SU-DHL-6 (cell line): ENCODE measurements around the gene BMP6.

ENCODE experiments used
- EZH2phosphoT487 ChIP-seq: fragments of 200-600 bp; sonication (generic), shearing (Covaris generic); conservative IDR thresholded peaks from 2 replicates; pipeline ENCODE4 v1.6.1; 2018; ENCODE audit warnings: mild to moderate bottlenecking, antibody characterized with exemption, low read length, moderate library complexity, mixed read lengths
- TF ChIP-seq, protein P1 (sequence below): fragments of 200-600 bp; sonication (generic); IDR thresholded peaks from one replicate; pipeline ENCODE4 v1.5.1; 2017; ENCODE audit warnings: antibody characterized with exemption, mild to moderate bottlenecking, low read length, moderate library complexity; ENCODE audit not compliant: insufficient read depth, poor library complexity, severe bottlenecking

DNA sequence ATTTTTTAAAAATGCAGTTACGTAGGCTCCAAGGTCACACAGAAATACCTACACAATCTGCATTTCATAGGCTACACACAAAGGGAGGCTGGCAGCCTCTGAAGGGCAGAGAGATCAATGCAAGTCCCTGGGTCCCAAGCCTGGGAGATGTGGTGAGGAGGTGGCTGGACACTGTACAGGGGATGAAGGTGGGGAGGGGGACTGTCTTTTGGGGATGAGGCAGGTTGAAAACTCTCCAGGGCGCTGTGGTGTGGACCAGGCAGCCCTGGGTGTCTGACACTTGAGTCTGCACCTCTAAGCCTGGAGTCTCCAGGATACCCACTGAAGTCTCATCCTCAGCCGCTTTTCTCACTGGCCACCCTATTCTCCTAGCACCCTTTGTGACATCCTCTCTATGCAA is 160.2 kb downstream of the BMP6 start:
- TF ChIP-seq, protein P1, sequence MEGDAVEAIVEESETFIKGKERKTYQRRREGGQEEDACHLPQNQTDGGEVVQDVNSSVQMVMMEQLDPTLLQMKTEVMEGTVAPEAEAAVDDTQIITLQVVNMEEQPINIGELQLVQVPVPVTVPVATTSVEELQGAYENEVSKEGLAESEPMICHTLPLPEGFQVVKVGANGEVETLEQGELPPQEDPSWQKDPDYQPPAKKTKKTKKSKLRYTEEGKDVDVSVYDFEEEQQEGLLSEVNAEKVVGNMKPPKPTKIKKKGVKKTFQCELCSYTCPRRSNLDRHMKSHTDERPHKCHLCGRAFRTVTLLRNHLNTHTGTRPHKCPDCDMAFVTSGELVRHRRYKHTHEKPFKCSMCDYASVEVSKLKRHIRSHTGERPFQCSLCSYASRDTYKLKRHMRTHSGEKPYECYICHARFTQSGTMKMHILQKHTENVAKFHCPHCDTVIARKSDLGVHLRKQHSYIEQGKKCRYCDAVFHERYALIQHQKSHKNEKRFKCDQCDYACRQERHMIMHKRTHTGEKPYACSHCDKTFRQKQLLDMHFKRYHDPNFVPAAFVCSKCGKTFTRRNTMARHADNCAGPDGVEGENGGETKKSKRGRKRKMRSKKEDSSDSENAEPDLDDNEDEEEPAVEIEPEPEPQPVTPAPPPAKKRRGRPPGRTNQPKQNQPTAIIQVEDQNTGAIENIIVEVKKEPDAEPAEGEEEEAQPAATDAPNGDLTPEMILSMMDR: no peak
- no peak for TF ChIP-seq EZH2phosphoT487
